GM23248 (cell line): ENCODE results near the gene UBTD1.

Experiments
- EZH2 ChIP-seq: fragments of 200-600 bp; sonication (generic); IDR thresholded peaks from 2 replicates; pipeline ENCODE4 v1.6.1; 2018; ENCODE audit warnings: antibody characterized with exemption, mild to moderate bottlenecking; ENCODE audit not compliant: insufficient read depth, poor library complexity, severe bottlenecking
- EZH2phosphoT487 ChIP-seq: fragments of 200-600 bp; sonication (generic); IDR thresholded peaks from 2 replicates; pipeline ENCODE4 v1.6.1; 2018; ENCODE audit warnings: antibody characterized with exemption, moderate library complexity, mild to moderate bottlenecking, low read depth; ENCODE audit not compliant: insufficient read depth

- TF ChIP-seq EZH2 (no peak), EZH2phosphoT487 (no peak)
Measured at GRCh38 chr10:97462309-97462708, 36.4 kb upstream of the UBTD1 start.
